Stimulated activated CD4-positive, alpha-beta T cell treated with anti-CD3 and anti-CD28 coated beads, Interleukin-4, amount 100 ng/mL, for 1 hour (primary cell): ENCODE data around the gene BMS1.
"Not testable (repeated sequence)": the region's sequence is repeated elsewhere in the genome, so short reads cannot be mapped to it uniquely, and the experiment has no call there.

Source experiments
- DNase-seq: peaks from one replicate; pipeline ENCODE4 v3.0.0-alpha.2; 2020

The BMS1 gene

DNA sequence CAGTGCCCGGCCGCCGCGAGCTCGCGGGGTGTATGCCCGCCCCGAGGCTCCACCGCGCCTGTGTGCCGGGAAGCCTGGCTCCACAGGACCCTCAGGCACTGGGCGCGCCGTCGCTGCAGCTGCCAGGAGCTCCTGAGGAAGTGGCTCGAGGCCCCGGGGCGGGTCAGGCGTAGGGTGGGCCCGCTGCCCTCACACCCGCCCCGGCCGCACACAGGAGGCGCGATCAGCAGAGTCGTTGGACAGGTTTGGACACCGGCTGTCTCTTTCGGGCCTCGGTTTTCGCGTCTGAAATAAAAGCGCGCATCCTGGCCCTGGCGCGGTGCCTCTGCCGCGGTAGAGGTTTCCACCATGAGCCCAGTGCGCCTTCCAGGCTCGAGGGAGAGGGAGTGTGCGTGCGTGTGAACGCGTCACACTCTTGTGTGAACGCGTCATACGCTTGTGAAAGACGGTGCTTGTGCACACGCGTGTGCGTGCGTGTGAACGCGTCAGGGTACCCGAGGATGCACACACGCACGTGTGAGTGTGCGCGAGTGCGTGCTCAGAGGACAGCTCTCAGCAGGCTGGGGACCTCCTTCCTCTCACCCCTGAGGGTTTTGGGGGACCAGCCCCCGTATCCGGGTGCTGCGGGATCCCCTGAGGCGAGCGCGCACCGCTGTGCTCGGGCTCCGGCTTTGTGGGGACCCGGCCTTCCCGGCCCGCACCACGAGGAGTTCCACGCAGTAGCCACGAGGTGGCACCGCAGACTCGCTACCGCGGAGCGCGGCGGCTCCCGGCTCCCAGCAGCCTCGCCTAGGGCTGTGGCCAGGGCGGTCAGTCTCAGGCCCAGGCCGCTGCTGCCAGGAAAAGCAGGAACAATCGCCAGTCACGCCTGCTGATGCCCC is 83.8 kb downstream of the BMS1 start:
- peak; percentile 41 for DNase-seq

DNA sequence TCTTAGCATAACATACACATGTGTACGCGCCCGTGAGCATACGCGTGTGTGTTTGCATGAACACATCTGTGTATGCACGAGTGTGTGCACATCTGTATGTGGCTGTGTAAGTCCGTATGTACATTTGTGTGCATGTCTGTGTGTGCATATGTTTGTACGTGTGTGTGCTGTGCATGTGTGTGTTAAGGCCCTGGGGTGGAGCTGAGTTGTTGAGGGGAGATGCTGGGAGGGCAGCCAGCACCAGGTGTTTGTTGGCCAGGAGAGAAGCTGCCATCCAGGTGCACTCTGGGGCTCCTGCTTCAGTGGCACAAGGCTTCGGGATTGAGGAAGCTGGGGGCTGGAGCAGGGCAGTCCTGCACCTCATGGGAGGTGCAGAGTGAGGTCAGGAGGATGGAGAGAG is 85.0 kb downstream of the BMS1 start:
- no peak for DNase-seq

- DNase-seq = no peak
Observed at GRCh38 chr10:42868530-42868929, 85.9 kb downstream of the BMS1 start.

DNA sequence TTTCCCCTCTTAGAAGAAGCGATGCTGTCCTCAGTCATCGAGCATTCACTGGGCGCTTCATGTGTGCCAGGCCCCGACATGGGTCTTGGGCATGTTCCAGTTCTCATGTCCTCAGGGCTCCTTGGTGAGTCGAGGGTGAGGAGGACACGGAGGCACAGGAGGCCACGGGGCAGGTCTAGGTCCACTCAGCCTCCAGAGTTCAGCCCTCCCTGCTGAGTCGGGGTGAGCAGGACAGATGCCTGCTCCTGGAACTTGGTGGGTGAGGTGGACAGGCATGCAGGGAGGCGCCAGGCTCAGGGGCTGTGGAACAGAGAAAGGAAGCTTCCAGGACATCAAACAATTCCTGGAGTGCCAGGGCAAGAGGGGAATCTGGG is 87.4 kb downstream of the BMS1 start:
- DNase-seq = no peak

DNA sequence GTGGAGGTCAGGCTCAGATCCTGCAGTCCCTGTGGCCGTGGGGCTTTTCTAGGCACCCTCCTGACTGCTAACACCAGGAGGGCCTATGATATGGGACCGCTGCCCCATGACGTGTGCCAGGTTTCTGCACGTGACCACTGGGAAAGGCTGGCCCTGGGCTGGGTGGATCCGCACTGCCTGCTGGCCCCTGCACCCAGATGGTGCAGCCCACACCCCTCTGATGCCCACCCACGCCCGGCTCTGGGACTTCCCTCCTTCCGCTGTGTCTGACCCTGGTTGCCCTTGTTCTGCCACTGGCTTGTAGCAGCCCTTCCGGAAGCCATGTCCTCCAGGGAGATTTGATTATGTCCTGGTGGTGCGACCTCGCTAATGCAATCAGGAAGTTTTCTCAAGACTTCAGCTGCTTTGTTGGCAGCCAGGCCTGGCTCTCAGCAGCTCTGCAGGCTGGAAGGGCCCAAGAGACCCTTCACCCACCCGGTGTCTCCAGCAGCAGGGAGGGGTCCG is 88.6 kb downstream of the BMS1 start:
- DNase-seq = not testable (repeated sequence)

DNA sequence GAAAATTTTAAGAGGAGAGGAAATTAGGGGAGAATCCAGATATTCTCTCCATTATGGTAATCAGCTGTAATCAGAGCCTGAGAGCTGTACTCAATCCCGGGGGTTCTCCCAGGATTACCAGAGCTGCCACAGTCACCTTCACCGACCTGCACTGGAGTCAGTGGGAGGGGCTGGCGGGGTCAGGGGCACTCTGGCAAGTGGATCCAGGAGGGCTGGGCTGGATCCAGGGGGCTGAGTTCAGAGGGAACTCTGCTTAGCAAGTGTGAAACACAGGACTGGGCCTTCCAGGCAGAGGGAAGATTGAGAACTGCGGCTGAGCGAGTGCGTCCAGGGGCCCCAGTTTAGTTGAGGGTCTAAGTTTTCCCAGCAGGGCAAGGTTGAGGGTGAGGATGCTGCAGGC is 89.2 kb downstream of the BMS1 start:
- DNase-seq = no peak

GRCh38 chr10:42872865-42873435 is 90.4 kb downstream of the BMS1 start:
- DNase-seq = no peak

DNA sequence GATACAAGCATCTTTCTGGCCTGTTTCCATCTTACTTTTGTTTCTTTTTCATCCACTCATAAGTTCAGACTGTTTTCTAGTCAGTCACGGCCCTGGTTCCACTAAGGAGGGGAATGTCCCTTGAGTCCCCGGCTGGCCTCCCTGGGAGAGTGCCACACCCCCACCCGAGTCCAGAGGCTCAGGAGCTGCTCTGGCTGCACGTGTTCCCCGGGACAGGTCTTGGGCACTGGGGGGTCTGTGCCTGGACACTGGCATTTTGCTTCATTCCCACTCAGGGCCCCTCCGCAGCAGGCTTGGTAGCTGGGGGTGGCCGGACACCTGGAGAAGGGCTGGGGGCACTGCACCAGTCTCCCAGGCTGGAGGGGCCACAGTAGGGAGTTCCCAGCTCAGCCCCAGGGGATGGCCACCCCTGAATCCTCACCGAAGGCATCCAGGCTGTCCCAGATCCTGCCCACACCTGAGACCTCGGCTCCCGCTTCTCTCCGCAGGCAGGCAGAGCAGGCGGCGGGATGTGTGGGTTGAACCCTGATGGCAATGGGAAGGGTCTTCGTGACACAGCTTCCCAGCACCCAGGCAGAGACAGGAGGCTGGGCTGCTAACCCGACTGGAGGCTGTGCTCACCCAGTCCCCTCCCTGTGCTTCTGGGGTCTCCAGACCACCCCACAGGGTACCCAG is 92.3 kb downstream of the BMS1 start:
- no peak for DNase-seq

DNA sequence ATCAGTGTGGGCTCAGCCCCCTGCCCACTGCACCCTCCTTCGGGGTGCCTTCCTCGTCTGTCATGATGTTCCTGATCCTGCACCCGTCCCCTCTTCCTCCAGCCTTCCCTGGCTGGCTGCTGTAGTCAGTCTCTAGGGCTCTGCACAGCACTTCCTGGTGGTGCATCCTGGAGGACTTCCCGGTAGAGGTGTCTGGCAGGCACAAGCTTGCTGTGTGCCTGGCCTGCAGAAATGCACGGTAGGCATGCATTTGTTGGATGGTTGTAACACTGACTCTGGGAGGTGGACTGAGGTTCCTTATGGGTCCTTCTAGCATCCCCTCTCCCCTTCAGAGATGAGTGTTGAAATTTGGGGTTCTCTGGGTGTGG is 92.8 kb downstream of the BMS1 start:
- DNase-seq = no peak

DNA sequence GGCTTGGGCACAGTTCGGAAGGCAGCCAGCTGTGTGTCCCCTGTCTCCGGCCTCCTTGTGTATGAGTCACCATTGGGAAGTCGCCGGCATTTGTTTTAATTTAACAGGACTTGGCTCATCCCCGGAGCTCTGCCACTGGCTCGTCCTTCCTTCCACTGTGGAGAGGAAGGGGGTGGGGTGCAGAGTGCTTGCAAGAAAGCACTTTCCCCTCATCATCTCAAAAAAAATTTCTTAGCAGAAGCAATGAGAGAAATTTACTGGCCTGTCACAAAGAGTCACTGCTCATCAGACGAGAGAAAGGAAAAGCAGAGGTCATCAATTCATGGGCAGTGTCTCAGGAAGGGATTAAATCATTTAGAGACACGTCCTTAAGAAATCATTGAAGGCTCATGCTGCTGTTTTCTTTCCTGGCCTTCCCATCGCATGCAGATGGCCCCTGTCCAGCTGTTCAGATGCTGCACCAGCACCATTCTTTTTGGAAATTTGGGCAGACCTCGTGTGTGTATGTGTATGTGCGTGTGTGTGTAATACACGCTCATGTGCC is 93.3 kb downstream of the BMS1 start:
- no peak for DNase-seq

GRCh38 chr10:42876476-42876875 is 93.9 kb downstream of the BMS1 start:
- no peak for DNase-seq

DNA sequence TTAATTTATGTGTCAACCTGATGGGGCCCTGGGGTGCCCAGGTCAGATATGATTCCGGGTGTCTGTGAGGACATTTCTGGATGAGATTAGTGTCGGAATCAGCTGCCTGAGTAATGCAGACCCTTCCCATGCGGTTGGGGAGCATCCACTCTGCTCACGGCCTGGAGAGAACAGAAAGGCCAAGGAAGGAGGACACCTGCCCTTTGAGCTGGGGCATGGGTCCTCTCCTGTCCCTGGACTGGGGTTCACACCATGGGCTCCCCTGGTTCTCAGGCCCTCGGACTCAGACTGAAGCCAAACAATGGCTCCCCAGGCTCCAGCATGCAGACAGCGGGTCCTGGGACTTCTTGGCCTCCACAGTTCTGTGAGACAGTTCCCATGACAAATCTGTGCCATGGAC is 94.3 kb downstream of the BMS1 start:
- no peak for DNase-seq

GRCh38 chr10:42877496-42878030 is 95.0 kb downstream of the BMS1 start:
- no peak for DNase-seq

DNA sequence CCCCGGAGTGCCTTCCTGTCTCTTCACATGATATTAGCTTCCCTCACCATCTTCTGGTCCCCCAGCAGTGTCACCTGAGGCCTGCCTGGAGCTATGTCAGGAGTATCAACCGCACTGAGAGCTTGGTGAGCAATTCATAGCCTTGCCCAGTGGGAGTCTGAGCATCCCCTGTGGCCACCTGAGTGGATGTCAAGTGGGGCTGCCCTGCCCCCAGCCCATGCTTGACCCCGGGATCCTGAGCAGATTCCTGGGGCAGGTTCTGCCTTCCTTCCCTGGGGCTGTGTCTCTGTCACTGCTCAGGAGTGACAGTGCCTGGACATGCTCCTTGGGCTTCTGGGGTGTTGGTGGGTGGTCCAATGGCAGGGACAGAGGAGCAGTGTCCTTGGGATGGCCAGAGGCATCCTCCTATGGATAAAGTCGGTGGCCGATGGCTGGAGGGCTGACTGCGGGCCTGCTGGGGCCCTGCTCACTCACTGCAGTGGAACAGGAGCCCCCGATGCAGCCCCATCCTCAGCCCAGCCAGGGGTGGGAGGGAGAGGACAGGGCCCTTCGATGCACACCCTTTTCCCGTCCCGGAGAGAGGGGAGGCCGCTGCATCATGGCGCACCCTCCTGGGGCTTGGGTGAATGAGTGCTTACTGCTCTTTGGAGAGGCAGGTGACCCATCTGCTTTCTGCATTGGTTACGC is 95.7 kb downstream of the BMS1 start:
- no peak for DNase-seq

DNA sequence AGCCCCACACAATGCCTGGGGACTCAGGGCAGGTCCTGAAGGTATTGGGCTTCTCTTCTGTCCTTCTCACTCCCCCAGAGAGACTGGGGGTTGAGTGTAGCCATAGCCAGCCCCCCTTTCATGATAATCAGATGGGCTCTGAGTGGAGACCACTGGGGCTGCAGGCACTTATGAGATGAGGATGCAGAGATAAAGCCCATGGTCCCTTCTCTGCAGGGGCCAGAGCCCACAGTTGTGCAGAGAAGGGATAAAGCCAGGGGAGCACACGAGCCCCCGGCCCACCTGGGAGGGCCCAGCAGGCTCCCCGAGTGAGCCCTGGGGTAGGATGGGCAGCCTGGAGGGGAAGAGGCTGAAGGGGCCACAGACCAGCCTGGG is 96.2 kb downstream of the BMS1 start:
- DNase-seq = no peak

- no peak for DNase-seq
Observed at GRCh38 chr10:42879380-42880254, 97.0 kb downstream of the BMS1 start.

- no peak for DNase-seq
Observed at GRCh38 chr10:42880255-42880620, 97.6 kb downstream of the BMS1 start.

DNA sequence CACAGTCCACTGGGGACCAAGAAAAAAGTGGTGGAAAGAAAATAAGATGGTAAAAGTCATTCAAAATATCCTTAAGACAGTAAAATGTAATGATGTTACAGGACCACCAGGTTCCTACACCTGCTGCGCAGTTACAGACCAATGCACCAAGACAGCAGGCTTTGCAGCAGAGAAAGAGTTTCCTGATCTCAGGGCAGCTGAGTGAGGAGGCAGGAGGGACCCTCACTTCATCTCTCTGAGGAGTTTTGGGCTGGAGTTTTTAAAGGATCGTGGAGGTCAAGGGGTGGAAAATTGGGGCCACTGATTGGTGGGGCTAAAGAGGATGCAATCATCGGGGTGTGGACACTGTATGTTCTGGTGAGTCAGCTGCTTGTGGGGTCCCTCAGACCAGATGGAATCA is 100.0 kb downstream of the BMS1 start:
- DNase-seq = no peak
